Loucy (cell line): ENCODE results near the gene SLC28A1.

ENCODE experiments used
- H2AFZ ChIP-seq: fragments of 200-600 bp; sonication (generic); 2 replicates; pipeline ENCODE4 v1.6.0; 2016; ENCODE audit warnings: antibody characterized with exemption, mild to moderate bottlenecking, low read length, moderate library complexity
- H3F3A ChIP-seq: fragments of 200-600 bp; 2 replicates; pipeline ENCODE4 v1.6.0; 2016; ENCODE audit warnings: antibody characterized with exemption, low read depth, mild to moderate bottlenecking
- H3K27me3 ChIP-seq: fragments of 200-600 bp; sonication (generic); 2 replicates; pipeline ENCODE4 v1.6.1; 2014; ENCODE audit warnings: low read length, mild to moderate bottlenecking; ENCODE audit not compliant: insufficient read depth, poor library complexity, severe bottlenecking
- H3K36me3 ChIP-seq: fragments of 200-600 bp; sonication (generic); 2 replicates; pipeline ENCODE4 v1.6.1; 2016; ENCODE audit warnings: low read length; ENCODE audit not compliant: insufficient read depth
- H3K4me1 ChIP-seq: fragments of 200-600 bp; sonication (generic); 2 replicates; pipeline ENCODE4 v1.5.1; 2014; ENCODE audit warnings: low read length, mild to moderate bottlenecking; ENCODE audit not compliant: insufficient read depth, poor library complexity, severe bottlenecking
- H3K4me2 ChIP-seq: fragments of 200-600 bp; sonication (generic); 2 replicates; pipeline ENCODE4 v1.6.0; 2014; ENCODE audit warnings: antibody characterized with exemption, low read length, low read depth, mild to moderate bottlenecking; ENCODE audit not compliant: poor library complexity, severe bottlenecking
- H3K4me3 ChIP-seq: fragments of 200-600 bp; sonication (generic); 2 replicates; pipeline ENCODE4 v1.5.1; 2014; ENCODE audit warnings: low read length, mild to moderate bottlenecking, mixed read lengths; ENCODE audit not compliant: poor library complexity, severe bottlenecking
- H3K79me2 ChIP-seq: fragments of 200-600 bp; sonication (generic); 2 replicates; pipeline ENCODE4 v1.6.1; 2014; ENCODE audit warnings: low read length; ENCODE audit not compliant: insufficient read depth
- H3K9ac ChIP-seq: fragments of 200-600 bp; sonication (generic); 2 replicates; pipeline ENCODE4 v1.6.0; 2014; ENCODE audit warnings: mild to moderate bottlenecking, low read depth, low read length, moderate library complexity; ENCODE audit not compliant: poor library complexity, severe bottlenecking
- H3K9me2 ChIP-seq: fragments of 200-600 bp; sonication (generic); replicated peaks from 2 replicates; pipeline ENCODE4 v1.6.1; 2016; ENCODE audit warnings: low read depth, low read length, mixed read lengths
- H3K9me3 ChIP-seq: fragments of 200-600 bp; sonication (generic); 2 replicates; pipeline ENCODE4 v1.6.1; 2014; ENCODE audit warnings: mild to moderate bottlenecking, antibody characterized with exemption, low read length, low read depth; ENCODE audit not compliant: insufficient read depth
- H4K20me1 ChIP-seq: fragments of 200-600 bp; sonication (generic); 2 replicates; pipeline ENCODE4 v1.6.0; 2014; ENCODE audit warnings: antibody characterized with exemption, low read length, mild to moderate bottlenecking; ENCODE audit not compliant: insufficient read depth, poor library complexity, severe bottlenecking
- EZH2phosphoT487 ChIP-seq: fragments of 200-600 bp; IDR thresholded peaks from 2 replicates; pipeline ENCODE4 v1.6.1; 2018; ENCODE audit warnings: antibody characterized with exemption, mild to moderate bottlenecking, moderate library complexity, borderline replicate concordance
- TF ChIP-seq, protein P1 (sequence below): fragments of 200-600 bp; sonication (generic); conservative IDR thresholded peaks from 2 replicates; pipeline ENCODE4 v1.5.1; 2014; ENCODE audit warnings: mild to moderate bottlenecking, antibody characterized with exemption, low read length

The SLC28A1 gene

DNA sequence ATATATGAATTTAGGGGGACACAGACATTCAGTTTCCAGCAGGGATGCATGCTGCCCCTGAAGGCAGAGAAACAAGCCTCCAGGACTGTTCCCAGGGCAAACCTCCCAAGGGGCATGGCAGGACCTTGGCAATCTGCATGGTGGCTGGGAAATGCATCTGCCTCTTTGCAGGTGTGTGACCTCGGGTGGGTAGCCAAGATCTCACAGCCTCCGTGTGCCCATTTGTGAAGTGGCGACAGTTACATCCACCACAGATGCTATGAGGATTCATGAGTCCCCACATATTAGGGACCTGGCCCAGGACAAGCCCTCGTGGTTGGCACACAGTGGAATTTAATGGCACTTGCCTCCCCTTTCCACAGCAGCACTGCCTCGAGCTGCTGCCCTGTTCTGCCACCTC, 29.9 kb downstream of the SLC28A1 start:
- H3K9ac ChIP-seq = peak overlapping the region; percentile 1
- no peaks in the 10 kb centered on the region for H3F3A ChIP-seq
- no peaks in the 10 kb centered on the region for H3K27me3 ChIP-seq
- H3K4me3 ChIP-seq = no peak overlapping the region
- H3K9me2 ChIP-seq = no peaks in the 10 kb centered on the region
- peaks cover 17% of the 10 kb centered on the region for H3K4me1 ChIP-seq
- H3K79me2 ChIP-seq = no peaks in the 10 kb centered on the region
- TF ChIP-seq, protein P1, sequence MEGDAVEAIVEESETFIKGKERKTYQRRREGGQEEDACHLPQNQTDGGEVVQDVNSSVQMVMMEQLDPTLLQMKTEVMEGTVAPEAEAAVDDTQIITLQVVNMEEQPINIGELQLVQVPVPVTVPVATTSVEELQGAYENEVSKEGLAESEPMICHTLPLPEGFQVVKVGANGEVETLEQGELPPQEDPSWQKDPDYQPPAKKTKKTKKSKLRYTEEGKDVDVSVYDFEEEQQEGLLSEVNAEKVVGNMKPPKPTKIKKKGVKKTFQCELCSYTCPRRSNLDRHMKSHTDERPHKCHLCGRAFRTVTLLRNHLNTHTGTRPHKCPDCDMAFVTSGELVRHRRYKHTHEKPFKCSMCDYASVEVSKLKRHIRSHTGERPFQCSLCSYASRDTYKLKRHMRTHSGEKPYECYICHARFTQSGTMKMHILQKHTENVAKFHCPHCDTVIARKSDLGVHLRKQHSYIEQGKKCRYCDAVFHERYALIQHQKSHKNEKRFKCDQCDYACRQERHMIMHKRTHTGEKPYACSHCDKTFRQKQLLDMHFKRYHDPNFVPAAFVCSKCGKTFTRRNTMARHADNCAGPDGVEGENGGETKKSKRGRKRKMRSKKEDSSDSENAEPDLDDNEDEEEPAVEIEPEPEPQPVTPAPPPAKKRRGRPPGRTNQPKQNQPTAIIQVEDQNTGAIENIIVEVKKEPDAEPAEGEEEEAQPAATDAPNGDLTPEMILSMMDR = no peak
- no peak for TF ChIP-seq EZH2phosphoT487
- H4K20me1 ChIP-seq = no peaks in the 10 kb centered on the region
- H3K4me2 ChIP-seq = peak overlapping the region; percentile 56
- peak overlapping the region; percentile 44; the same call in 1 of the 2 replicates for H2AFZ ChIP-seq
- no peaks in the 10 kb centered on the region for H3K9me3 ChIP-seq
- no peaks in the 10 kb centered on the region for H3K36me3 ChIP-seq

GRCh38 chr15:84914909-84915605, 30.6 kb downstream of the SLC28A1 start:
- H2AFZ ChIP-seq = peak overlapping the region; percentile 44
- H3K27me3 ChIP-seq = no peaks in the 10 kb centered on the region
- TF ChIP-seq, protein P1 = no peak
- no peak for TF ChIP-seq EZH2phosphoT487
- no peaks in the 10 kb centered on the region for H3K9me3 ChIP-seq
- H3F3A ChIP-seq = no peaks in the 10 kb centered on the region
- peaks cover 17% of the 10 kb centered on the region for H3K4me1 ChIP-seq
- H4K20me1 ChIP-seq = no peaks in the 10 kb centered on the region
- H3K4me3 ChIP-seq = peak overlapping the region; percentile 1
- H3K79me2 ChIP-seq = no peaks in the 10 kb centered on the region
- no peaks in the 10 kb centered on the region for H3K9me2 ChIP-seq
- peak overlapping the region; percentile 56 for H3K4me2 ChIP-seq
- H3K36me3 ChIP-seq = no peaks in the 10 kb centered on the region
- peak overlapping the region; percentile 1 for H3K9ac ChIP-seq

DNA sequence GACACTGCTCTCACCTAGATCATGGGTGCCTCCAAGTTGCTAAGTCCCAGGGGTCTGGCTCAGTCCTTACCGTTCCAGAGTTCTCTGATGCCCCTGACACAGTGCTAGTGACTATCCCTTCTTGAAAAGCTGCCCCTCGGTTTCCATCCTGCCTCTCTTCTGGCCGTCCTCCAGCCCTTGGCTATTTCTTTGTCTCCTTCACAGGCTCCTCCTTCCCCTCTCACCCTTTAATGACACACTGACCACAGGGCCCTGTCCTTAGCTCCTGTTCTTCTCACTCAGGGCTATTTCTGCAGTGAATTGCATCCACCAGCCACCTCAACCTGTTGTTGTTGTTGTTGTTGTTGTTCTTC, 31.1 kb downstream of the SLC28A1 start:
- TF ChIP-seq EZH2phosphoT487 = no peak
- TF ChIP-seq, protein P1 = no peak
- Histone ChIP-seq H2AFZ (peak overlapping the region; percentile 44; the same call in 1 of the 2 replicates), H3K4me2 (peak overlapping the region; percentile 56)

More for the DNA sequence above, 31.1 kb downstream of the SLC28A1 start:
- H3K79me2 ChIP-seq = no peaks in the 10 kb centered on the region
- H3K4me1 ChIP-seq = peaks cover 17% of the 10 kb centered on the region
- H4K20me1 ChIP-seq = no peaks in the 10 kb centered on the region
- H3K9ac ChIP-seq = peak overlapping the region; percentile 1
- no peaks in the 10 kb centered on the region for H3K36me3 ChIP-seq
- H3K9me3 ChIP-seq = no peaks in the 10 kb centered on the region
- H3K27me3 ChIP-seq = no peaks in the 10 kb centered on the region
- no peak overlapping the region for H3K4me3 ChIP-seq
- no peaks in the 10 kb centered on the region for H3K9me2 ChIP-seq
- no peaks in the 10 kb centered on the region for H3F3A ChIP-seq
